Activated B cell treated with CpG ODN at 0.5 μM for 24 hours (primary cell): ENCODE data around the gene APBA2. TPM values are rescaled to one million over a fixed set of nuclear protein-coding genes. Genes with fewer than 3 reads are reported as not detected.
"Not testable (repeated sequence)": the region's sequence is repeated elsewhere in the genome, so short reads cannot be mapped to it uniquely, and the experiment has no call there.

ENCODE experiments used
- ATAC-seq: fragments of 200-7000 bp; cut with Tn5 transposase; one replicate; pipeline ENCODE4 v1.10.0; 2021; ENCODE audit warnings: low read depth, mild to moderate bottlenecking, moderate library complexity
- CTCF ChIA-PET: fragments of 350-600 bp; sonication (Branson Sonifier 250); formaldehyde crosslinking; loops from one replicate; lab custom pipeline; 2021; ENCODE audit warnings: antibody characterized with exemption; lab: Charles Lee
- POLR2A ChIA-PET: fragments of 350-600 bp; sonication (Branson Sonifier 250); formaldehyde crosslinking; loops from one replicate; lab custom pipeline; 2021; ENCODE audit warnings: antibody characterized with exemption; lab: Charles Lee
- DNase-seq: peaks from one replicate; pipeline ENCODE4 v3.0.0; 2022
- H3K27ac Mint-ChIP-seq: one replicate; pipeline ENCODE4 v1.8.0; 2020; ENCODE audit warnings: mixed read lengths
- H3K27me3 Mint-ChIP-seq: one replicate; pipeline ENCODE4 v1.8.0; 2021; ENCODE audit warnings: mixed read lengths
- H3K36me3 Mint-ChIP-seq: one replicate; pipeline ENCODE4 v1.8.0; 2021; ENCODE audit warnings: low read depth, mixed read lengths
- H3K4me1 Mint-ChIP-seq: one replicate; pipeline ENCODE4 v1.8.0; 2021; ENCODE audit warnings: mixed read lengths
- H3K4me3 Mint-ChIP-seq: one replicate; pipeline ENCODE4 v1.8.0; 2020; ENCODE audit warnings: mild to moderate bottlenecking, mixed read lengths
- H3K9me3 Mint-ChIP-seq: one replicate; pipeline ENCODE4 v1.8.0; 2020; ENCODE audit warnings: mixed read lengths
- intact Hi-C: fragments of 100-400 bp; cut with micrococcal nuclease; formaldehyde crosslinking; loops from one replicate; pipeline ENCODE4 v1.15.1; 2024
- total RNA-seq: library from RNA; stranded (reverse); gene quantifications from 2 replicates; pipeline ENCODE4 v1.2.3, GENCODE V29; 2022
- TF ChIP-seq, protein P1 (sequence below): fragments of 200-600 bp; IDR thresholded peaks from one replicate; pipeline ENCODE4 v1.8.0; 2022; ENCODE audit warnings: antibody characterized with exemption, mild to moderate bottlenecking

The APBA2 gene
- total RNA-seq, 1 donor from 2014 or later = not detected

- H3K4me1 Mint-ChIP-seq = no peaks in the 10 kb centered on the region
- DNase-seq (no peak), ATAC-seq (no peak)
- POLR2A ChIA-PET = no interaction called here
- H3K27me3 Mint-ChIP-seq = peaks cover 24% of the 10 kb centered on the region
- H3K27ac Mint-ChIP-seq = no peak overlapping the region
- CTCF ChIA-PET = no interaction called here
- no peaks in the 10 kb centered on the region for H3K9me3 Mint-ChIP-seq
- intact Hi-C loops = no loop called here
- TF ChIP-seq, protein P1, sequence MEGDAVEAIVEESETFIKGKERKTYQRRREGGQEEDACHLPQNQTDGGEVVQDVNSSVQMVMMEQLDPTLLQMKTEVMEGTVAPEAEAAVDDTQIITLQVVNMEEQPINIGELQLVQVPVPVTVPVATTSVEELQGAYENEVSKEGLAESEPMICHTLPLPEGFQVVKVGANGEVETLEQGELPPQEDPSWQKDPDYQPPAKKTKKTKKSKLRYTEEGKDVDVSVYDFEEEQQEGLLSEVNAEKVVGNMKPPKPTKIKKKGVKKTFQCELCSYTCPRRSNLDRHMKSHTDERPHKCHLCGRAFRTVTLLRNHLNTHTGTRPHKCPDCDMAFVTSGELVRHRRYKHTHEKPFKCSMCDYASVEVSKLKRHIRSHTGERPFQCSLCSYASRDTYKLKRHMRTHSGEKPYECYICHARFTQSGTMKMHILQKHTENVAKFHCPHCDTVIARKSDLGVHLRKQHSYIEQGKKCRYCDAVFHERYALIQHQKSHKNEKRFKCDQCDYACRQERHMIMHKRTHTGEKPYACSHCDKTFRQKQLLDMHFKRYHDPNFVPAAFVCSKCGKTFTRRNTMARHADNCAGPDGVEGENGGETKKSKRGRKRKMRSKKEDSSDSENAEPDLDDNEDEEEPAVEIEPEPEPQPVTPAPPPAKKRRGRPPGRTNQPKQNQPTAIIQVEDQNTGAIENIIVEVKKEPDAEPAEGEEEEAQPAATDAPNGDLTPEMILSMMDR = no peak
- H3K4me3 Mint-ChIP-seq = no peak overlapping the region
- no peaks in the 10 kb centered on the region for H3K36me3 Mint-ChIP-seq
Measured at GRCh38 chr15:28888900-28889299, 3.1 kb downstream of the APBA2 start.

DNA sequence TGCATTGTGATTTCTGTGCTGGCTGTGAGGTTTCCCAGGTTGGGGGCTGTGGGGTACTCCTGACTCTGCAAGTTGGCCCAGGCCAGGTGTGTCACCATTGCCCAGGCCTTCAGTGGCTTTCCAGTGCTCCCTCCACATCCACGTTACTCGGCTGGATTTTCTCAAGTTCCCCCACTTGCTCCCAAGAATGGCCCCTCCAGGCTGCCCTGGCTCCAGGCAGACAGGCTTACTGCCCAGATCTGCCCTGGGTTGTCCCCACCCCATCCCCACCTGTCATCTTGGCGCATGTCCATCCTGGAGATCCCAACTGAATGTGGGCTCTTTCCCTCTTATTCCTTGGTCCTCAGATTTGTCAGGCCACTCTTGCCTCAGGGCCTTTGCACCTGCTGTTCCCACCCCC, 3.6 kb downstream of the APBA2 start:
- Mint-ChIP-seq H3K4me3 (no peak overlapping the region), H3K27ac (no peak overlapping the region), H3K9me3 (no peaks in the 10 kb centered on the region), H3K36me3 (no peaks in the 10 kb centered on the region), H3K27me3 (peaks cover 20% of the 10 kb centered on the region), H3K4me1 (no peaks in the 10 kb centered on the region)
- intact Hi-C loops = no loop called here
- POLR2A ChIA-PET = no interaction called here
- TF ChIP-seq, protein P1 = no peak
- DNase-seq (no peak), ATAC-seq (no peak)
- CTCF ChIA-PET = no interaction called here

DNA sequence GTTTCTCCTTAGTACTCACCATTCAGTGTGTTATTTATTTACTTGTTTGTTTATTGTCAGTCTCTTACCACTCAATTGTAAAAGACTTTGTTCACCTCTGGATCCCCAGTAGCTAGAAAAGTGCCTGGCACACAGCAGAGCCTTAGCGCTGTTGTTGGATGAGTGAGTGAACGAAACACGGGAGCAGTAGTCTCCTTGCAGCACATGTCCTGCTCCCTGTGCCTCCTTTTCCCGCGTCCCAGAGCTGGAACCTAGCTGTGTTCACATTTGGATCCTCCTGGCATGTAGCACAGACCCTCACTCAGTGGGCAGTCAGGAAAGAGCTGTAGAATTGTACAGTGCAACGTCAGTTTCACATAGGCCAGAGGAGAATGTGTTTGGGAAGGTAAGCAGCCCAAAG, 4.1 kb downstream of the APBA2 start:
- H3K4me3 Mint-ChIP-seq, H3K4me1 Mint-ChIP-seq, H3K9me3 Mint-ChIP-seq, ATAC-seq, POLR2A ChIA-PET, DNase-seq, H3K36me3 Mint-ChIP-seq, H3K27ac Mint-ChIP-seq, intact Hi-C loops, CTCF ChIA-PET: not testable (repeated sequence)
- H3K27me3 Mint-ChIP-seq = peaks cover 18% of the 10 kb centered on the region

DNA sequence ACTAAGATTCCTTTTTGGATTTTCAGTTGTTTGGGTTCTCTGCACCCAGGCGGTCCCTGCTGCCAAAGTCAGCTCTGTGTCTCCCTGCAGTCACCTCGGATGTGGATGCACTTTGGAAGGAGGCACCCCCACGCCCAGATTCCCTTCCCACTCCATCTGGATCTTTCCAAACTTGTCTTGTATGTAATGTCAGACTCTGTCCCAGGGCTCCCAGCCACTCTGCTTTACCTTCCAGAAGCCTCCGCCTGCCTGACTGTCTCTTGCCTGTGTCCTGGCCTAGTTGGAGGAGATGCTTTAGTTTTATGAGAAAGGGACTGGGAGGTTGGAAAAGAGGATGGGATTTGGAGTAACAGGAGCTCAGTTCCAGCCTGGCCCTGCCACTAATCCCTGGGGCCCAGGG, 4.5 kb downstream of the APBA2 start:
- ATAC-seq, H3K4me3 Mint-ChIP-seq, H3K27ac Mint-ChIP-seq, H3K4me1 Mint-ChIP-seq, intact Hi-C loops, CTCF ChIA-PET, DNase-seq, H3K9me3 Mint-ChIP-seq, H3K36me3 Mint-ChIP-seq, POLR2A ChIA-PET: not testable (repeated sequence)
- H3K27me3 Mint-ChIP-seq = peaks cover 18% of the 10 kb centered on the region

DNA sequence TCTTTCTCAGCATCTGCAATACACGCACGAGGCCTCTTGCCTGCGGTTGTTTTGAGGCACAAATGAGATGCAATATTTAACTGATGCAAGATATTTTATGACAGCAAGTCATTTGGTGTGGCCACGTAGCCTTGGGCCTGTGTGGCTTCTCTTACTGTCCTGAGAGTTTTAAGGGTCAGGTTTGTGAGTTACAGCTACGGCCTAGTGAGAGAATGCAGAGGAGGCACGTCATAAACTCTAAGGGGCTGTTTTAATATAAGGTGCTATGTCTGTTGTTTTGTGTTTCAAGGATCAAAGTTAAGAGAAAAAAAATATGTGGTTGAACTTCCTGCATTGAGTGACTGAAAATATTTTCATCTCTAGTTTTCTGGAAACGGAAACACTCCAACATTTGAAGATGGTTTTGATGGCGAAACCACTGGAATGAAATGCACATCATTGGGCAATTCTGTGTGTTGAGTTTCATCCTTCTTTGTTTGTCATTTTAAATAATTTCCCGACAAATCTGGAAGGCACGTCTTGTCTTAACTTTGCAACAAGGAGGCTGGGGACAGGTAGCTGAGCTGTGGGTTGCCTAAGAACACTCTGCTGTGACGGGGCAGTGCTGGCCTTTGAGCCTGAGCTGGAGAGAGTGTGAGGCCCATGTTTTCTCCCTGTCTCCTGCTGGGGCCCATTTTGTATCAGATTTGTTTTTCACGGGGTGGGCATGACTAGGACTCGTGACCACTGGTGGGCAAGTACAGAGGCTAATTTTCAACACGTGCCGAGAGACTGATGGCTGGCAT, 5.1 kb downstream of the APBA2 start:
- Mint-ChIP-seq H3K36me3 (no peaks in the 10 kb centered on the region), H3K27ac (no peak overlapping the region), H3K4me3 (no peak overlapping the region), H3K4me1 (no peaks in the 10 kb centered on the region), H3K27me3 (peaks cover 18% of the 10 kb centered on the region), H3K9me3 (no peaks in the 10 kb centered on the region)
- ChIA-PET CTCF (no interaction called here), POLR2A (no interaction called here)
- TF ChIP-seq, protein P1 = no peak
- intact Hi-C loops = no loop called here
- ATAC-seq (no peak), DNase-seq (no peak)

DNA sequence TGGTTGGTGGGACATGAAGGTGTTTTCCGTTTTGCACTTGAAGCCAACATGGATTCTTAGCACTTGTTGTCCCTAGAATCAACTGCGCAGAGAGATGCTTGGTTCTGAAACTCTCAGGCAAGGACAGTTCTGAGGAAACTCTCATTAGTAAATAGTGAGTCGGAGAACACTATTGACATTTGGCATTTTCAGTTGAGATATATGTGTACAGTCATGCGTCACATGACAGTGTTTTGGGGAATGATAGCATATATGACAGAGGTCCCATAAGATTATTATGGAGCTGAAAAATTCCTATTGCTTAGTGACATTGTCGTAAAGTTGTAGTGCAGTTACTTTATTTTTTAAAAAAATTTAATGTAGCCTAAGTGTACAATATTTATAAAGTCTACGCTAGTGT, 5.8 kb downstream of the APBA2 start:
- H3K4me3 Mint-ChIP-seq = no peak overlapping the region
- no peaks in the 10 kb centered on the region for H3K9me3 Mint-ChIP-seq
- DNase-seq = no peak
- H3K36me3 Mint-ChIP-seq = no peaks in the 10 kb centered on the region
- no peaks in the 10 kb centered on the region for H3K4me1 Mint-ChIP-seq
- TF ChIP-seq, protein P1 = no peak
- ATAC-seq = no peak
- intact Hi-C loops = no loop called here
- H3K27ac Mint-ChIP-seq = no peak overlapping the region
- H3K27me3 Mint-ChIP-seq = peaks cover 18% of the 10 kb centered on the region
- POLR2A ChIA-PET = no interaction called here
- CTCF ChIA-PET = no interaction called here
